H1 (cell line): Measurements from ENCODE around the gene CHRM4. TPM values are rescaled to one million over a fixed set of nuclear protein-coding genes. Genes with fewer than 3 reads are reported as not detected.

ENCODE experiments used
- CTCF ChIA-PET: fragments of 300-600 bp; sonication (Branson Sonifier 250); formaldehyde crosslinking; loops from one replicate; lab custom pipeline; 2021; ENCODE audit not compliant: partially characterized antibody; lab: Charles Lee
- POLR2A ChIA-PET: fragments of 300-600 bp; sonication (Branson Sonifier 250); formaldehyde crosslinking; loops from one replicate; lab custom pipeline; 2021; ENCODE audit warnings: inconsistent platforms; ENCODE audit not compliant: partially characterized antibody; lab: Charles Lee
- DNase-seq, 2 experiments: peaks; one replicate each; pipeline versions ENCODE4 v3.0.0 to v3.0.0-alpha.2; 2010 to 2022; ENCODE audit warnings: low spot score in 2 of 2, low read depth in 1 of 2, mixed read lengths in 1 of 2
- FAIRE-seq: peaks from 2 replicates; lab custom pipeline; 2011; peaks lifted over from hg19 to GRCh38; lab: Jason Lieb, UNC
- H2AFZ ChIP-seq: 2 replicates; pipeline ENCODE4 v1.8.1; 2012; ENCODE audit warnings: low read length, inconsistent platforms
- H2AK5ac ChIP-seq: 2 replicates; pipeline ENCODE4 v1.6.1; 2013; ENCODE audit warnings: low read depth, low read length
- H2BK120ac ChIP-seq: replicated peaks from 2 replicates; pipeline ENCODE3; 2013; ENCODE audit warnings: low read depth, low read length, inconsistent platforms
- H2BK12ac ChIP-seq: 2 replicates; pipeline ENCODE4 v1.6.1; 2013; ENCODE audit warnings: low read depth, low read length
- H2BK15ac ChIP-seq: 2 replicates; pipeline ENCODE4 v1.6.1; 2013; ENCODE audit warnings: low read length
- H2BK20ac ChIP-seq: 2 replicates; pipeline ENCODE4 v1.6.1; 2013; ENCODE audit warnings: low read length
- H2BK5ac ChIP-seq: 2 replicates; pipeline ENCODE4 v1.6.1; 2013; ENCODE audit warnings: low read depth, low read length
- H3K14ac ChIP-seq: 2 replicates; pipeline ENCODE4 v1.6.1; 2013; ENCODE audit warnings: inconsistent platforms; ENCODE audit not compliant: insufficient read length
- H3K18ac ChIP-seq: 2 replicates; pipeline ENCODE4 v1.6.1; 2013; ENCODE audit warnings: low read length; ENCODE audit errors: extremely low read depth
- H3K23ac ChIP-seq: 2 replicates; pipeline ENCODE4 v1.6.1; 2013; ENCODE audit warnings: inconsistent platforms; ENCODE audit not compliant: insufficient read length
- H3K23me2 ChIP-seq: 2 replicates; pipeline ENCODE4 v1.6.1; 2013; ENCODE audit warnings: low read depth, low read length
- H3K27ac ChIP-seq: 2 replicates; pipeline ENCODE4 v1.6.1; 2011; ENCODE audit warnings: low read depth, low read length, inconsistent platforms
- H3K27me3 ChIP-seq, 4 experiments: replicated peaks in 1 of 4; 1 replicate in 1 of 4; 2 replicates in 3 of 4; pipeline versions ENCODE4 v1.6.1 to v1.8.1; 2011 to 2013; ENCODE audit warnings: low read length in 3 of 4, mild to moderate bottlenecking in 3 of 4, inconsistent platforms in 2 of 4, mixed read lengths in 2 of 4, moderate library complexity in 1 of 4; ENCODE audit not compliant: control insufficient read depth in 3 of 4, insufficient read depth in 3 of 4; ENCODE audit errors: extremely low read depth in 1 of 4
- H3K36me3 ChIP-seq, 4 experiments: 2 replicates each; pipeline versions ENCODE4 v1.6.1 to v1.8.1; 2011 to 2013; ENCODE audit warnings: mild to moderate bottlenecking in 4 of 4, low read length in 3 of 4, moderate library complexity in 2 of 4, control low read depth in 1 of 4, inconsistent platforms in 1 of 4; ENCODE audit not compliant: insufficient read depth in 4 of 4, control insufficient read depth in 2 of 4
- H3K4ac ChIP-seq: replicated peaks from 2 replicates; pipeline ENCODE3; 2013; ENCODE audit warnings: low read length, low read depth, mixed read lengths, inconsistent platforms; ENCODE audit not compliant: insufficient read length
- H3K4me1 ChIP-seq, 4 experiments: replicated peaks in 1 of 4; 1 replicate in 1 of 4; 2 replicates in 3 of 4; pipeline versions ENCODE4 v1.6.1 to v1.8.1; 2011 to 2013; ENCODE audit warnings: low read length in 3 of 4, inconsistent platforms in 2 of 4, mixed read lengths in 1 of 4; ENCODE audit not compliant: insufficient read depth in 4 of 4, control insufficient read depth in 3 of 4
- H3K4me2 ChIP-seq, 2 experiments: 2 replicates each; pipeline versions ENCODE4 v1.6.1 to v1.8.1; 2011 to 2013; ENCODE audit warnings: low read depth in 2 of 2, low read length in 2 of 2, control low read depth in 1 of 2, inconsistent platforms in 1 of 2, mild to moderate bottlenecking in 1 of 2; ENCODE audit not compliant: insufficient read depth in 1 of 2
- H3K4me3 ChIP-seq, 4 experiments: fragments of 200-600, 300-600 bp in 1 of 4; sonication (generic), shearing (Covaris generic), sonication (Bioruptor Twin) in 1 of 4; 2 replicates each; pipeline versions ENCODE4 v1.5.1 to v1.8.1; 2011 to 2016; ENCODE audit warnings: low read length in 4 of 4, low read depth in 3 of 4, control low read depth in 2 of 4, inconsistent platforms in 2 of 4, mild to moderate bottlenecking in 2 of 4, mixed read lengths in 1 of 4, moderate library complexity in 1 of 4; ENCODE audit not compliant: insufficient read depth in 2 of 4; ENCODE audit errors: extremely low read depth in 1 of 4
- H3K56ac ChIP-seq: replicated peaks from 2 replicates; pipeline ENCODE3; 2013; ENCODE audit warnings: low read depth, mild to moderate bottlenecking, mixed read lengths, low read length, inconsistent platforms; ENCODE audit not compliant: insufficient read length
- H3K79me1 ChIP-seq: 2 replicates; pipeline ENCODE4 v1.6.1; 2013; ENCODE audit warnings: low read depth, low read length, control low read depth
- H3K79me2 ChIP-seq, 2 experiments: 2 replicates each; pipeline versions ENCODE4 v1.6.1 to v1.8.1; 2012 to 2013; ENCODE audit warnings: low read length in 2 of 2, mild to moderate bottlenecking in 2 of 2, inconsistent platforms in 1 of 2; ENCODE audit not compliant: insufficient read depth in 2 of 2, control insufficient read depth in 1 of 2
- H3K9ac ChIP-seq, 4 experiments: replicated peaks in 1 of 4; 1 replicate in 1 of 4; 2 replicates in 3 of 4; pipeline versions ENCODE4 v1.6.1 to v1.8.1; 2011 to 2013; ENCODE audit warnings: low read depth in 3 of 4, low read length in 3 of 4, control low read depth in 2 of 4, mild to moderate bottlenecking in 2 of 4, moderate library complexity in 2 of 4, inconsistent platforms in 1 of 4; ENCODE audit errors: extremely low read depth in 1 of 4
- H3K9me3 ChIP-seq, 2 experiments: 2 replicates each; pipeline versions ENCODE4 v1.6.1 to v1.8.1; 2012 to 2013; ENCODE audit warnings: mild to moderate bottlenecking in 2 of 2, moderate library complexity in 2 of 2, control low read depth in 1 of 2, inconsistent platforms in 1 of 2, low read depth in 1 of 2, low read length in 1 of 2, mixed read lengths in 1 of 2; ENCODE audit not compliant: insufficient read depth in 2 of 2
- H4K20me1 ChIP-seq, 2 experiments: replicated peaks in 1 of 2; 2 replicates each; pipeline versions ENCODE3 to v1.8.1; 2011 to 2013; ENCODE audit warnings: inconsistent platforms in 2 of 2, low read length in 2 of 2, mild to moderate bottlenecking in 1 of 2; ENCODE audit not compliant: insufficient read depth in 2 of 2, control insufficient read depth in 1 of 2
- H4K5ac ChIP-seq: 2 replicates; pipeline ENCODE4 v1.6.1; 2013; ENCODE audit warnings: low read length, low read depth, mixed read lengths, inconsistent platforms; ENCODE audit not compliant: insufficient read length
- H4K8ac ChIP-seq: 2 replicates; pipeline ENCODE4 v1.8.0; 2013; ENCODE audit warnings: mild to moderate bottlenecking, moderate library complexity, low read length, inconsistent platforms; ENCODE audit not compliant: insufficient read depth; ENCODE audit errors: extremely low read depth
- H4K91ac ChIP-seq: replicated peaks from 2 replicates; pipeline ENCODE3; 2013; ENCODE audit warnings: low read length, mixed read lengths, inconsistent platforms; ENCODE audit not compliant: insufficient read length
- CBX5 ChIP-seq: fragments of 300-800, 300-1000 bp; sonication (generic); IDR thresholded peaks from 2 replicates; pipeline ENCODE4 v1.7.1; 2016; ENCODE audit warnings: antibody characterized with exemption, low read length, low read depth
- GABPA ChIP-seq: IDR thresholded peaks from 2 replicates; pipeline ENCODE4 v1.6.1; 2011; ENCODE audit warnings: mild to moderate bottlenecking, low read length, moderate library complexity, borderline replicate concordance; ENCODE audit not compliant: insufficient read depth
- KDM1A ChIP-seq: fragments of 200-600, 300-600 bp; sonication (generic); IDR thresholded peaks from 2 replicates; pipeline ENCODE4 v1.7.1; 2016; ENCODE audit warnings: mild to moderate bottlenecking, low read length, borderline replicate concordance
- KDM5A ChIP-seq: fragments of 200-600 bp; IDR thresholded peaks from 2 replicates; pipeline ENCODE4 v1.7.1; 2012; ENCODE audit warnings: mild to moderate bottlenecking, low read length, inconsistent platforms, mixed read lengths
- NRF1 ChIP-seq: IDR thresholded peaks from 2 replicates; pipeline ENCODE4 v1.6.1; 2011; ENCODE audit warnings: mild to moderate bottlenecking, low read depth, low read length, improper control_type of control experiment
- RAD21 ChIP-seq, 2 experiments: IDR thresholded peaks in 1 of 2; conservative IDR thresholded peaks in 1 of 2; 2 replicates each; pipeline ENCODE4 v1.6.1; 2011; ENCODE audit warnings: low read depth in 2 of 2, low read length in 2 of 2, improper control_type of control experiment in 1 of 2, inconsistent platforms in 1 of 2, mild to moderate bottlenecking in 1 of 2, moderate library complexity in 1 of 2
- RXRA ChIP-seq: IDR thresholded peaks from 2 replicates; pipeline ENCODE4 v1.6.1; 2011; ENCODE audit warnings: low read depth, mild to moderate bottlenecking, low read length, moderate library complexity; ENCODE audit not compliant: insufficient read depth
- SIRT6 ChIP-seq: IDR thresholded peaks from one replicate; pipeline ENCODE4 v1.7.1; 2012; ENCODE audit warnings: low read length, inconsistent platforms
- TAF7 ChIP-seq: optimal IDR thresholded peaks from 2 replicates; pipeline ENCODE3; 2011; ENCODE audit warnings: low read depth, mild to moderate bottlenecking, inconsistent platforms, low read length, moderate library complexity, borderline replicate concordance
- ZNF274 ChIP-seq: IDR thresholded peaks from 2 replicates; pipeline ENCODE4 v1.7.0; 2012; ENCODE audit warnings: low read length, borderline replicate concordance; ENCODE audit errors: extremely low read depth
- WGBS, 2 experiments: shearing (Covaris generic) in 1 of 2; methylation state at CpG; one replicate each; pipeline versions ENCODE4 v1.1.6 to v1.1.7; 2013 to 2015; ENCODE audit warnings: low lambda C conversion rate in 2 of 2, mixed read lengths in 2 of 2, inconsistent platforms in 1 of 2, low coverage in 1 of 2, missing lambda C conversion rate in 1 of 2; ENCODE audit not compliant: insufficient replicate concordance in 2 of 2, insufficient coverage in 1 of 2, insufficient read length in 1 of 2; ENCODE audit errors: extremely low coverage in 1 of 2, missing lambda C conversion rate in 1 of 2; 5-methylcytosine and 5-hydroxymethylcytosine counted together
- polyA plus RNA-seq, 7 experiments: library from polyadenylated mRNA; depleted of rRNA in 3 of 7; stranded (reverse) in 5 of 7; unstranded in 2 of 7; fragments of >200 nt in 5 of 7; fragments of 200-250 nt in 2 of 7; gene quantifications; 1 replicate in 5 of 7; 2 replicates in 1 of 7; 4 replicates in 1 of 7; pipeline versions ENCODE4 v1.2.1 to v1.2.3, GENCODE V29; 2011 to 2013; ENCODE audit warnings: missing spikeins in 2 of 7, mixed read lengths in 2 of 7
- total RNA-seq: library from RNA; stranded (reverse); fragmentation: NEBNext Ultra II Directional; extraction: Animal tissue kit (Norgen Biotek cat#: 25700); gene quantifications from 2 replicates; pipeline ENCODE4 v1.2.1, GENCODE V29; 2021
- TF ChIP-seq, protein P1 (sequence below), 3 experiments: IDR thresholded peaks; 1 replicate in 2 of 3; 2 replicates in 1 of 3; pipeline versions ENCODE4 v1.5.1 to v1.6.1; 2011; ENCODE audit warnings: low read length in 3 of 3, mild to moderate bottlenecking in 3 of 3, inconsistent platforms in 2 of 3, low read depth in 1 of 3, moderate library complexity in 1 of 3; ENCODE audit not compliant: insufficient read depth in 1 of 3; ENCODE audit errors: control extremely low read depth in 1 of 3

Gene CHRM4
- total and polyA plus RNA-seq, 2 of the 8 experiments (the other 6 are each of a cell fraction or from before 2014, with no cell fraction given), result 1.1 to 1.3 TPM

DNA sequence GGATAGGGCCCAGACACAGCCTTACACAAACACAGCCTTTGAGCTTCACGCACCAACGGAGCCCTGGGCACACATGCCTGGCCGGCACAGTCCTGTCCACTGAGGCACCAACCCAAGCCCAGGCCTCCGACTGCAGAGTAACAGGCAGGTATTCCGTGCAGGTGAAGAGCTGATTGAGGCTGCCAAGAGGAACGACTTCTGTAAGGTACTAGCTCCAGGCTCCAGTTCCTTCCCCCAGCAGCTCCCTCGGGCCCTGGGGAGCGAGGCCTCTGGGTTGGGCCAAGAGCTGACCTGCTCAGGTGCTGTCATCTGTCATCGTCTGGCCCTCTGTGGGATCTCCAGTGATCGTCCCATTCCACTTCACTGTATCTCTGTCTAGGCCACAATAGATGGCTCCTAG is 13.3 kb downstream of the CHRM4 start:
- H4K5ac ChIP-seq, result no peak overlapping the region
- no peaks in the 10 kb centered on the region; a peak in 1 of 4 replicates for H3K79me2 ChIP-seq
- CTCF ChIA-PET, result interaction anchor here (0.6 to 44.5 kb wide), 13 partner anchors 11 to 464 kb away, joined by 3 to 1004 read pairs (median 4); partner anchors contain the start of gene DGKZ
- no peak overlapping the region for H4K8ac ChIP-seq
- no peak overlapping the region for H3K4me3 ChIP-seq
- H3K4ac ChIP-seq, result no peak overlapping the region
- POLR2A ChIA-PET, result interaction anchor here (0.8 to 3.8 kb wide), 8 partner anchors 9 to 135 kb away, joined by 3 to 17 read pairs (median 5); no protein-coding TSS in a partner anchor
- peaks cover 15 to 23% of the 10 kb centered on the region in 2 experiments for H4K20me1 ChIP-seq
- peaks cover 7 to 31% (median 22%) of the 10 kb centered on the region in 4 experiments; a peak in 4 of 8 replicates for H3K36me3 ChIP-seq
- WGBS, 2 experiments, result 86% methylated on average over 10 of the region's 10 CpGs; no CpG with 5 or more reads in 1 of the 2 experiments
- H3K56ac ChIP-seq, result no peak overlapping the region
- DNase-seq, result no peak
- no peak overlapping the region for H4K91ac ChIP-seq
- no peak overlapping the region for H2AK5ac ChIP-seq
- no peak overlapping the region for H3K23ac ChIP-seq
- H2BK20ac ChIP-seq, result no peak overlapping the region
- H2BK120ac ChIP-seq, result no peak overlapping the region
- H2BK5ac ChIP-seq, result no peak overlapping the region
- no peak overlapping the region for H3K9ac ChIP-seq
- H3K79me1 ChIP-seq, result no peaks in the 10 kb centered on the region
- H3K4me1 ChIP-seq, result peaks cover 0 to 16% (median 13%) of the 10 kb centered on the region in 4 experiments; a peak in 6 of 7 replicates
- no peaks in the 10 kb centered on the region for H3K27me3 ChIP-seq
- H3K9me3 ChIP-seq, result no peaks in the 10 kb centered on the region
- no peak for FAIRE-seq
- H3K27ac ChIP-seq, result no peak overlapping the region
- no peak overlapping the region for H2AFZ ChIP-seq
- peaks cover 9% of the 10 kb centered on the region; the same call in 1 of the 2 replicates for H3K23me2 ChIP-seq
- H3K18ac ChIP-seq, result no peak overlapping the region
- no peak overlapping the region for H3K4me2 ChIP-seq
- no peak overlapping the region for H2BK12ac ChIP-seq
- H3K14ac ChIP-seq, result no peak overlapping the region
- no peak overlapping the region for H2BK15ac ChIP-seq
- TF ChIP-seq TAF7, result no peak
- no peak for TF ChIP-seq ZNF274
- TF ChIP-seq, protein P1, sequence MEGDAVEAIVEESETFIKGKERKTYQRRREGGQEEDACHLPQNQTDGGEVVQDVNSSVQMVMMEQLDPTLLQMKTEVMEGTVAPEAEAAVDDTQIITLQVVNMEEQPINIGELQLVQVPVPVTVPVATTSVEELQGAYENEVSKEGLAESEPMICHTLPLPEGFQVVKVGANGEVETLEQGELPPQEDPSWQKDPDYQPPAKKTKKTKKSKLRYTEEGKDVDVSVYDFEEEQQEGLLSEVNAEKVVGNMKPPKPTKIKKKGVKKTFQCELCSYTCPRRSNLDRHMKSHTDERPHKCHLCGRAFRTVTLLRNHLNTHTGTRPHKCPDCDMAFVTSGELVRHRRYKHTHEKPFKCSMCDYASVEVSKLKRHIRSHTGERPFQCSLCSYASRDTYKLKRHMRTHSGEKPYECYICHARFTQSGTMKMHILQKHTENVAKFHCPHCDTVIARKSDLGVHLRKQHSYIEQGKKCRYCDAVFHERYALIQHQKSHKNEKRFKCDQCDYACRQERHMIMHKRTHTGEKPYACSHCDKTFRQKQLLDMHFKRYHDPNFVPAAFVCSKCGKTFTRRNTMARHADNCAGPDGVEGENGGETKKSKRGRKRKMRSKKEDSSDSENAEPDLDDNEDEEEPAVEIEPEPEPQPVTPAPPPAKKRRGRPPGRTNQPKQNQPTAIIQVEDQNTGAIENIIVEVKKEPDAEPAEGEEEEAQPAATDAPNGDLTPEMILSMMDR (IDR thresholded peaks at IDR 0.05; ENCODE audit: control extremely low read depth in 1 of 3, insufficient read depth in 1 of 3, low read depth in 1 of 3, low read length in 3 of 3), result no peak
- TF ChIP-seq CBX5, result no peak
- no peak for TF ChIP-seq RAD21 (IDR thresholded peaks at IDR 0.05 in 1 of 2, conservative IDR thresholded peaks at IDR 0.05 in 1 of 2; ENCODE audit: low read depth in 2 of 2, low read length in 2 of 2)
- TF ChIP-seq GABPA, result no peak
- no peak for TF ChIP-seq SIRT6
- TF ChIP-seq NRF1, result no peak
- TF ChIP-seq RXRA, result no peak
- no peak for TF ChIP-seq KDM1A
- TF ChIP-seq KDM5A, result no peak
